HG03103 (cell line): ENCODE measurements around the gene VPS41.

ENCODE experiments used
- ATAC-seq: cut with Tn5 transposase; IDR thresholded peaks from one replicate; pipeline ENCODE4 v1.9.1; 2021; ENCODE audit warnings: low read depth; ENCODE audit not compliant: unreplicated experiment

Gene VPS41

GRCh38 chr7:38677981-38678697 lies 230.9 kb downstream of the VPS41 start:
- no peak for ATAC-seq

GRCh38 chr7:38675494-38676106 lies 233.4 kb downstream of the VPS41 start:
- no peak for ATAC-seq

- no peak for ATAC-seq
These were observed 234.5 kb downstream of the VPS41 start for GRCh38 chr7:38674513-38674912.

GRCh38 chr7:38673795-38674194 lies 235.2 kb downstream of the VPS41 start:
- no peak for ATAC-seq
